Measurements from ENCODE around the gene TBC1D8. TPM values are rescaled to one million over a fixed set of nuclear protein-coding genes. Genes with fewer than 3 reads are reported as not detected.

TBC1D8 gene
- total and polyA plus RNA-seq, 2 of the 8 experiments (the other 6 are each of a cell fraction or from before 2014, with no cell fraction given) = 20.8 to 21.8 TPM

- Histone ChIP-seq H3K18ac (ENCODE audit: extremely low read depth, low read length) (no peak overlapping the region), H3K36me3 (ENCODE audit: control insufficient read depth in 2 of 4, insufficient read depth in 4 of 4, low read length in 3 of 4) (peaks cover 4 to 71% (median 23%) of the 10 kb centered on the region in 4 experiments; a peak in 7 of 8 replicates)
- POLR2A ChIA-PET (ENCODE audit: partially characterized antibody) = interaction anchor here (0.9 to 1.1 kb wide), 3 partner anchors 9 to 136 kb away, joined by 3 to 8 read pairs (median 3); partner anchors contain the start of gene RPL31
- TF ChIP-seq CBX8 (IDR thresholded peaks at IDR 0.05; ENCODE audit: borderline replicate concordance, low read depth, low read length) (no peak), POLR2A (IDR thresholded peaks at IDR 0.05; ENCODE audit: control extremely low read depth in 1 of 2, low read depth in 2 of 2, low read length in 2 of 2) (no peak), BACH1 (IDR thresholded peaks at IDR 0.05; ENCODE audit: low read length) (no peak), TAF7 (optimal IDR thresholded peaks at IDR 0.05; ENCODE audit: borderline replicate concordance, low read depth, low read length) (no peak), FOSL1 (IDR thresholded peaks at IDR 0.05; ENCODE audit: insufficient read depth, low read depth, low read length) (no peak), TCF12 (IDR thresholded peaks at IDR 0.05; ENCODE audit: low read depth, low read length) (no peak), SIX5 (IDR thresholded peaks at IDR 0.05; ENCODE audit: low read depth, low read length) (no peak), SUZ12 (IDR thresholded peaks at IDR 0.05; ENCODE audit: low read length) (no peak), PHF8 (conservative IDR thresholded peaks at IDR 0.05; ENCODE audit: low read depth, low read length) (no peak), POU5F1 (IDR thresholded peaks at IDR 0.05; ENCODE audit: low read depth, low read length) (no peak)
- TF ChIP-seq, protein P1, sequence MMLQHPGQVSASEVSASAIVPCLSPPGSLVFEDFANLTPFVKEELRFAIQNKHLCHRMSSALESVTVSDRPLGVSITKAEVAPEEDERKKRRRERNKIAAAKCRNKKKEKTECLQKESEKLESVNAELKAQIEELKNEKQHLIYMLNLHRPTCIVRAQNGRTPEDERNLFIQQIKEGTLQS (IDR thresholded peaks at IDR 0.05; ENCODE audit: insufficient read depth, low read depth, low read length) = no peak
- TF ChIP-seq, protein P2, sequence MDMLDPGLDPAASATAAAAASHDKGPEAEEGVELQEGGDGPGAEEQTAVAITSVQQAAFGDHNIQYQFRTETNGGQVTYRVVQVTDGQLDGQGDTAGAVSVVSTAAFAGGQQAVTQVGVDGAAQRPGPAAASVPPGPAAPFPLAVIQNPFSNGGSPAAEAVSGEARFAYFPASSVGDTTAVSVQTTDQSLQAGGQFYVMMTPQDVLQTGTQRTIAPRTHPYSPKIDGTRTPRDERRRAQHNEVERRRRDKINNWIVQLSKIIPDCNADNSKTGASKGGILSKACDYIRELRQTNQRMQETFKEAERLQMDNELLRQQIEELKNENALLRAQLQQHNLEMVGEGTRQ (IDR thresholded peaks at IDR 0.05; ENCODE audit: low read length) = no peak
Observed at GRCh38 chr2:101014264-101014857, 136.8 kb downstream of the TBC1D8 start.

More at GRCh38 chr2:101014264-101014857, 136.8 kb downstream of the TBC1D8 start:
- WGBS, 2 experiments (ENCODE audit: extremely low coverage in 1 of 2, insufficient coverage in 1 of 2, insufficient read length in 1 of 2, insufficient replicate concordance in 2 of 2, low coverage in 1 of 2, low lambda C conversion rate in 2 of 2, missing lambda C conversion rate in 1 of 2) = 93% methylated on average over 6 of the region's 6 CpGs; no CpG with 5 or more reads in 1 of the 2 experiments
- Histone ChIP-seq H3K56ac (replicated peaks; ENCODE audit: insufficient read length, low read depth, low read length) (no peak overlapping the region), H3K4me1 (replicated peaks in 1 of 4; ENCODE audit: control insufficient read depth in 3 of 4, insufficient read depth in 4 of 4, low read length in 3 of 4) (no peaks in the 10 kb centered on the region), H2BK12ac (ENCODE audit: low read depth, low read length) (no peak overlapping the region), H3K4me3 (ENCODE audit: extremely low read depth in 1 of 4, insufficient read depth in 2 of 4, low read depth in 3 of 4, low read length in 4 of 4) (no peak overlapping the region), H2BK20ac (ENCODE audit: low read length) (no peak overlapping the region), H4K91ac (replicated peaks; ENCODE audit: insufficient read length, low read length) (no peak overlapping the region), H3K23me2 (ENCODE audit: low read depth, low read length) (no peaks in the 10 kb centered on the region), H2BK15ac (ENCODE audit: low read length) (no peak overlapping the region), H2BK5ac (ENCODE audit: low read depth, low read length) (no peak overlapping the region), H3K9me3 (ENCODE audit: insufficient read depth in 2 of 2, low read depth in 1 of 2, low read length in 1 of 2) (no peaks in the 10 kb centered on the region), H2BK120ac (replicated peaks; ENCODE audit: low read depth, low read length) (no peak overlapping the region), H3K79me2 (ENCODE audit: control insufficient read depth in 1 of 2, insufficient read depth in 2 of 2, low read length in 2 of 2) (no peaks in the 10 kb centered on the region), H3K27me3 (replicated peaks in 1 of 4; ENCODE audit: control insufficient read depth in 3 of 4, extremely low read depth in 1 of 4, insufficient read depth in 3 of 4, low read length in 3 of 4) (no peaks in the 10 kb centered on the region), H3K4me2 (ENCODE audit: insufficient read depth in 1 of 2, low read depth in 2 of 2, low read length in 2 of 2) (no peak overlapping the region), H2AK5ac (ENCODE audit: low read depth, low read length) (no peak overlapping the region), H3K9ac (replicated peaks in 1 of 4; ENCODE audit: extremely low read depth in 1 of 4, low read depth in 3 of 4, low read length in 3 of 4) (no peak overlapping the region), H4K5ac (ENCODE audit: insufficient read length, low read depth, low read length) (no peak overlapping the region), H3K79me1 (ENCODE audit: low read depth, low read length) (no peaks in the 10 kb centered on the region; the same call in 1 of the 2 replicates), H3K14ac (ENCODE audit: insufficient read length) (no peak overlapping the region), H3K4ac (replicated peaks; ENCODE audit: insufficient read length, low read depth, low read length) (no peak overlapping the region), H4K20me1 (replicated peaks in 1 of 2; ENCODE audit: control insufficient read depth in 1 of 2, insufficient read depth in 2 of 2, low read length in 2 of 2) (peaks cover 0 to 6% of the 10 kb centered on the region in 2 experiments), H3K27ac (ENCODE audit: low read depth, low read length) (no peak overlapping the region), H2AFZ (ENCODE audit: low read length) (no peak overlapping the region), H3K23ac (ENCODE audit: insufficient read length) (no peak overlapping the region), H4K8ac (ENCODE audit: extremely low read depth, insufficient read depth, low read length) (no peak overlapping the region)
- FAIRE-seq (no peak), DNase-seq (ENCODE audit: low read depth in 1 of 2, low spot score in 2 of 2) (no peak)
- CTCF ChIA-PET (ENCODE audit: partially characterized antibody) = interaction anchor here (0.6 to 2.1 kb wide), 9 partner anchors 11 to 251 kb away, joined by 3 to 14 read pairs (median 4); partner anchors contain the start of gene TBC1D8
